Neural cell (in vitro differentiated cells): ENCODE results near the gene ANKRD60. TPM values are rescaled to one million over a fixed set of nuclear protein-coding genes. Genes with fewer than 3 reads are reported as not detected.

Source experiments
- H2AFZ ChIP-seq: fragments of 200-600, 300-800 bp; sonication (generic), shearing (Covaris generic); 2 replicates; pipeline ENCODE4 v1.6.0; 2014; ENCODE audit warnings: low read depth, mild to moderate bottlenecking, antibody characterized with exemption, low read length, moderate library complexity
- H3F3A ChIP-seq: fragments of 200-600 bp; shearing (Covaris generic); 2 replicates; pipeline ENCODE4 v1.6.1; 2016; ENCODE audit warnings: mild to moderate bottlenecking, moderate library complexity, mixed read lengths, antibody characterized with exemption, low read length; ENCODE audit not compliant: insufficient read depth, poor library complexity, severe bottlenecking
- H3K27ac ChIP-seq: fragments of 200-600, 300-800 bp; sonication (generic), shearing (Covaris generic); 2 replicates; pipeline ENCODE4 v1.5.1; 2014; ENCODE audit warnings: mild to moderate bottlenecking, low read length, moderate library complexity
- H3K27me3 ChIP-seq: fragments of 300-800, 200-600 bp; sonication (generic), shearing (Covaris generic); 2 replicates; pipeline ENCODE4 v1.6.0; 2014; ENCODE audit warnings: mild to moderate bottlenecking, low read depth, low read length, moderate library complexity; ENCODE audit not compliant: insufficient read depth
- H3K36me3 ChIP-seq: fragments of 300-800, 200-600 bp; sonication (generic), shearing (Covaris generic); 2 replicates; pipeline ENCODE4 v1.5.1; 2014; ENCODE audit warnings: mild to moderate bottlenecking, antibody characterized with exemption, low read length, moderate library complexity; ENCODE audit not compliant: insufficient read depth
- H3K4me2 ChIP-seq: fragments of 300-800, 200-600 bp; sonication (generic), shearing (Covaris generic); 2 replicates; pipeline ENCODE4 v1.6.0; 2014; ENCODE audit warnings: mild to moderate bottlenecking, low read length
- H3K4me3 ChIP-seq: fragments of 300-800, 200-600 bp; sonication (generic), shearing (Covaris generic); 2 replicates; pipeline ENCODE4 v1.5.1; 2014; ENCODE audit warnings: mild to moderate bottlenecking, low read length, moderate library complexity
- H3K79me2 ChIP-seq: fragments of 200-600 bp; shearing (Covaris generic); replicated peaks from 2 replicates; pipeline ENCODE4 v1.6.0; 2014; ENCODE audit warnings: mild to moderate bottlenecking, low read length, moderate library complexity; ENCODE audit not compliant: insufficient read depth
- H3K9ac ChIP-seq: fragments of 300-800, 200-600 bp; sonication (generic), shearing (Covaris generic); 2 replicates; pipeline ENCODE4 v1.6.1; 2016; ENCODE audit warnings: mild to moderate bottlenecking, low read length, mixed read lengths
- H3K9me2 ChIP-seq: fragments of 200-600 bp; shearing (Covaris generic); 2 replicates; pipeline ENCODE4 v1.6.1; 2016; ENCODE audit warnings: mild to moderate bottlenecking, low read length, mixed read lengths; ENCODE audit not compliant: insufficient read depth
- H3K9me3 ChIP-seq: fragments of 200-600, 300-800 bp; sonication (generic), shearing (Covaris generic); 2 replicates; pipeline ENCODE4 v1.6.1; 2016; ENCODE audit warnings: mild to moderate bottlenecking, mixed run types, low read length, moderate library complexity, mixed read lengths
- H4K20me1 ChIP-seq: fragments of 200-600 bp; shearing (Covaris generic); 2 replicates; pipeline ENCODE4 v1.6.1; 2016; ENCODE audit warnings: mild to moderate bottlenecking, mixed run types; ENCODE audit not compliant: insufficient read depth
- CTCF ChIP-seq: fragments of 450-650 bp; IDR thresholded peaks from 2 replicates; pipeline ENCODE4 v1.5.1; 2014; ENCODE audit warnings: antibody characterized with exemption, mild to moderate bottlenecking, moderate library complexity; ENCODE audit not compliant: poor library complexity, severe bottlenecking
- EP300 ChIP-seq: fragments of 450-650 bp; conservative IDR thresholded peaks from 2 replicates; pipeline ENCODE4 v1.6.1; 2014; ENCODE audit warnings: antibody characterized with exemption, mild to moderate bottlenecking, moderate library complexity; ENCODE audit not compliant: poor library complexity, severe bottlenecking
- EZH2 ChIP-seq: fragments of 200-600, 300-800 bp; shearing (Covaris generic), sonication (generic); IDR thresholded peaks from 2 replicates; pipeline ENCODE4 v1.6.1; 2014; ENCODE audit warnings: antibody characterized with exemption, low read length, borderline replicate concordance, mild to moderate bottlenecking; ENCODE audit not compliant: insufficient read depth, poor library complexity, severe bottlenecking
- MXI1 ChIP-seq: fragments of 450-650 bp; conservative IDR thresholded peaks from 2 replicates; pipeline ENCODE4 v1.6.1; 2014; ENCODE audit warnings: antibody characterized with exemption, mild to moderate bottlenecking; ENCODE audit not compliant: poor library complexity, severe bottlenecking
- POLR2AphosphoS5 ChIP-seq: IDR thresholded peaks from 2 replicates; pipeline ENCODE4 v1.6.1; 2012
- RAD21 ChIP-seq: fragments of 450-650 bp; conservative IDR thresholded peaks from 2 replicates; pipeline ENCODE4 v1.6.1; 2014; ENCODE audit warnings: antibody characterized with exemption, mild to moderate bottlenecking, moderate library complexity
- SMC3 ChIP-seq: fragments of 450-650 bp; conservative IDR thresholded peaks from 2 replicates; pipeline ENCODE4 v1.6.1; 2014; ENCODE audit warnings: antibody characterized with exemption, mild to moderate bottlenecking, moderate library complexity; ENCODE audit not compliant: poor library complexity
- TAF1 ChIP-seq: IDR thresholded peaks from 2 replicates; pipeline ENCODE4 v1.6.1; 2012; ENCODE audit warnings: low read depth
- polyA plus RNA-seq: library from polyadenylated mRNA; depleted of rRNA; stranded (reverse); fragments of >200 nt; gene quantifications from 2 replicates; pipeline ENCODE4 v1.2.3, GENCODE V29; 2014
- TF ChIP-seq, protein P1 (sequence below): IDR thresholded peaks from 2 replicates; pipeline ENCODE4 v1.6.1; 2012; ENCODE audit warnings: borderline replicate concordance

ANKRD60 gene
- polyA plus RNA-seq, 1 donor from 2014 or later, result not detected

GRCh38 chr20:58241766-58242465 is 13.5 kb upstream of the ANKRD60 start:
- TF ChIP-seq CTCF (no peak), POLR2AphosphoS5 (no peak), MXI1 (no peak), TAF1 (no peak), EZH2 (no peak)
- TF ChIP-seq, protein P1, sequence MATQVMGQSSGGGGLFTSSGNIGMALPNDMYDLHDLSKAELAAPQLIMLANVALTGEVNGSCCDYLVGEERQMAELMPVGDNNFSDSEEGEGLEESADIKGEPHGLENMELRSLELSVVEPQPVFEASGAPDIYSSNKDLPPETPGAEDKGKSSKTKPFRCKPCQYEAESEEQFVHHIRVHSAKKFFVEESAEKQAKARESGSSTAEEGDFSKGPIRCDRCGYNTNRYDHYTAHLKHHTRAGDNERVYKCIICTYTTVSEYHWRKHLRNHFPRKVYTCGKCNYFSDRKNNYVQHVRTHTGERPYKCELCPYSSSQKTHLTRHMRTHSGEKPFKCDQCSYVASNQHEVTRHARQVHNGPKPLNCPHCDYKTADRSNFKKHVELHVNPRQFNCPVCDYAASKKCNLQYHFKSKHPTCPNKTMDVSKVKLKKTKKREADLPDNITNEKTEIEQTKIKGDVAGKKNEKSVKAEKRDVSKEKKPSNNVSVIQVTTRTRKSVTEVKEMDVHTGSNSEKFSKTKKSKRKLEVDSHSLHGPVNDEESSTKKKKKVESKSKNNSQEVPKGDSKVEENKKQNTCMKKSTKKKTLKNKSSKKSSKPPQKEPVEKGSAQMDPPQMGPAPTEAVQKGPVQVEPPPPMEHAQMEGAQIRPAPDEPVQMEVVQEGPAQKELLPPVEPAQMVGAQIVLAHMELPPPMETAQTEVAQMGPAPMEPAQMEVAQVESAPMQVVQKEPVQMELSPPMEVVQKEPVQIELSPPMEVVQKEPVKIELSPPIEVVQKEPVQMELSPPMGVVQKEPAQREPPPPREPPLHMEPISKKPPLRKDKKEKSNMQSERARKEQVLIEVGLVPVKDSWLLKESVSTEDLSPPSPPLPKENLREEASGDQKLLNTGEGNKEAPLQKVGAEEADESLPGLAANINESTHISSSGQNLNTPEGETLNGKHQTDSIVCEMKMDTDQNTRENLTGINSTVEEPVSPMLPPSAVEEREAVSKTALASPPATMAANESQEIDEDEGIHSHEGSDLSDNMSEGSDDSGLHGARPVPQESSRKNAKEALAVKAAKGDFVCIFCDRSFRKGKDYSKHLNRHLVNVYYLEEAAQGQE, result no peak
- H3K27ac ChIP-seq, result no peak overlapping the region
- no peaks in the 10 kb centered on the region for H3K79me2 ChIP-seq
- no peak overlapping the region for H3K4me2 ChIP-seq
- no peaks in the 10 kb centered on the region for H3K9me3 ChIP-seq
- H3K9me2 ChIP-seq, result no peaks in the 10 kb centered on the region
- no peak overlapping the region for H3K9ac ChIP-seq
- no peak overlapping the region for H3K4me3 ChIP-seq
- no peaks in the 10 kb centered on the region for H3F3A ChIP-seq
- no peaks in the 10 kb centered on the region for H3K36me3 ChIP-seq
- no peaks in the 10 kb centered on the region for H4K20me1 ChIP-seq
- no peak overlapping the region for H2AFZ ChIP-seq
- no peaks in the 10 kb centered on the region for H3K27me3 ChIP-seq

GRCh38 chr20:58240471-58240870 is 12.0 kb upstream of the ANKRD60 start:
- no peak overlapping the region for H3K4me2 ChIP-seq
- no peak overlapping the region for H3K9ac ChIP-seq
- no peaks in the 10 kb centered on the region for H3K9me2 ChIP-seq
- no peak overlapping the region for H3K27ac ChIP-seq
- no peaks in the 10 kb centered on the region for H3K79me2 ChIP-seq
- H3K36me3 ChIP-seq, result no peaks in the 10 kb centered on the region
- TF ChIP-seq RAD21 (no peak), POLR2AphosphoS5 (no peak), EZH2 (no peak), MXI1 (no peak), SMC3 (no peak), TAF1 (no peak), CTCF (no peak), EP300 (no peak)
- TF ChIP-seq, protein P1, result no peak
- no peak overlapping the region for H3K4me3 ChIP-seq
- no peaks in the 10 kb centered on the region for H3F3A ChIP-seq
- no peak overlapping the region for H2AFZ ChIP-seq
- H3K9me3 ChIP-seq, result no peaks in the 10 kb centered on the region
- peaks cover 10% of the 10 kb centered on the region for H3K27me3 ChIP-seq
- H4K20me1 ChIP-seq, result no peaks in the 10 kb centered on the region
